Gastroesophageal sphincter (tissue), 3 donors: ENCODE data around the gene THRAP3.

Experiments
- CTCF ChIP-seq, 4 experiments: fragments of 200-600 bp in 2 of 4; fragments of 450-650 bp in 2 of 4; sonication (generic) in 1 of 4; IDR thresholded peaks; one replicate each; pipeline ENCODE4 v1.5.1; 2017 to 2019; ENCODE audit warnings: antibody characterized with exemption in 4 of 4, mild to moderate bottlenecking in 2 of 4, moderate library complexity in 2 of 4
- EP300 ChIP-seq: sonication (generic); formaldehyde crosslinking; IDR thresholded peaks from one replicate; pipeline ENCODE4 v1.6.1; 2017; ENCODE audit warnings: antibody characterized with exemption, mild to moderate bottlenecking
- POLR2A ChIP-seq, 2 donors: fragments of 450-650 bp; IDR thresholded peaks; one replicate each; pipeline ENCODE4 v1.6.1; 2017; ENCODE audit warnings: antibody characterized with exemption in 2 of 2, mild to moderate bottlenecking in 2 of 2, moderate library complexity in 1 of 2

- TF ChIP-seq CTCF (IDR thresholded peaks at IDR 0.05) (no peak), EP300 (no peak), POLR2A (IDR thresholded peaks at IDR 0.05) (no peak)
Observed at GRCh38 chr1:36321119-36321951, 97.1 kb downstream of the THRAP3 start.
